Activated CD4-positive, alpha-beta T cell treated with anti-CD3 and anti-CD28 coated beads, Interleukin-10, Interleukin-2, amounts not matched to agents 100 ng/mL and 50 ng/mL, durations not matched to agents 16 hours and 8 hours (primary cell): ENCODE results near the gene FILIP1.
A peak's percentile ranks its signal among the peaks of the same experiment; 100 is the strongest.

Experiments
- DNase-seq: peaks from one replicate; pipeline ENCODE4 v3.0.0-alpha.2; 2020

Gene FILIP1

GRCh38 chr6:75493400-75494064 lies at the start of gene FILIP1:
TSS of gene FILIP1 (minus strand) at chr6:75493800. CDS start at chr6:75414972, 78,828 bp downstream.
- no peak for DNase-seq

GRCh38 chr6:75543311-75543710 lies 49.7 kb upstream of the FILIP1 start:
- DNase-seq: no peak

GRCh38 chr6:75539136-75539535 lies 45.5 kb upstream of the FILIP1 start:
- no peak for DNase-seq

GRCh38 chr6:75532521-75532920 lies 38.9 kb upstream of the FILIP1 start:
- DNase-seq: no peak

- DNase-seq: no peak
These were observed 37.6 kb upstream of the FILIP1 start for GRCh38 chr6:75531174-75531573.

- DNase-seq: no peak
These were observed 37.1 kb upstream of the FILIP1 start for GRCh38 chr6:75530696-75531095.

GRCh38 chr6:75528423-75528822 lies 34.8 kb upstream of the FILIP1 start:
- no peak for DNase-seq

- DNase-seq: peak; percentile 67
These were observed 33.0 kb upstream of the FILIP1 start for GRCh38 chr6:75526502-75527127.

GRCh38 chr6:75525682-75526081 lies 32.1 kb upstream of the FILIP1 start:
- DNase-seq: no peak

GRCh38 chr6:75524322-75524972 lies 30.8 kb upstream of the FILIP1 start:
- no peak for DNase-seq

GRCh38 chr6:75516757-75517156 lies 23.2 kb upstream of the FILIP1 start:
- no peak for DNase-seq

- DNase-seq: no peak
These were observed 19.0 kb upstream of the FILIP1 start for GRCh38 chr6:75512591-75512990.

- DNase-seq: no peak
These were observed 11.8 kb upstream of the FILIP1 start for GRCh38 chr6:75505424-75505823.

- no peak for DNase-seq
These were observed 11.0 kb upstream of the FILIP1 start for GRCh38 chr6:75504465-75505222.

GRCh38 chr6:75503291-75503690 lies 9.7 kb upstream of the FILIP1 start:
- DNase-seq: no peak

GRCh38 chr6:75502884-75503283 lies 9.3 kb upstream of the FILIP1 start:
- no peak for DNase-seq

- no peak for DNase-seq
These were observed 8.2 kb upstream of the FILIP1 start for GRCh38 chr6:75501756-75502155.

- DNase-seq: no peak
These were observed 6.0 kb upstream of the FILIP1 start for GRCh38 chr6:75499640-75500039.

GRCh38 chr6:75498862-75499261 lies 5.3 kb upstream of the FILIP1 start:
- no peak for DNase-seq

- no peak for DNase-seq
These were observed 4.4 kb upstream of the FILIP1 start for GRCh38 chr6:75497994-75498393.

GRCh38 chr6:75495011-75495410 lies 1.4 kb upstream of the FILIP1 start:
- no peak for DNase-seq

- no peak for DNase-seq
These were observed 690 bp upstream of the FILIP1 start for GRCh38 chr6:75494290-75494689.

GRCh38 chr6:75492386-75493153 lies 1.0 kb downstream of the FILIP1 start:
- DNase-seq: no peak
